ENCODE measurements around the gene ADCY5.

Gene ADCY5

DNA sequence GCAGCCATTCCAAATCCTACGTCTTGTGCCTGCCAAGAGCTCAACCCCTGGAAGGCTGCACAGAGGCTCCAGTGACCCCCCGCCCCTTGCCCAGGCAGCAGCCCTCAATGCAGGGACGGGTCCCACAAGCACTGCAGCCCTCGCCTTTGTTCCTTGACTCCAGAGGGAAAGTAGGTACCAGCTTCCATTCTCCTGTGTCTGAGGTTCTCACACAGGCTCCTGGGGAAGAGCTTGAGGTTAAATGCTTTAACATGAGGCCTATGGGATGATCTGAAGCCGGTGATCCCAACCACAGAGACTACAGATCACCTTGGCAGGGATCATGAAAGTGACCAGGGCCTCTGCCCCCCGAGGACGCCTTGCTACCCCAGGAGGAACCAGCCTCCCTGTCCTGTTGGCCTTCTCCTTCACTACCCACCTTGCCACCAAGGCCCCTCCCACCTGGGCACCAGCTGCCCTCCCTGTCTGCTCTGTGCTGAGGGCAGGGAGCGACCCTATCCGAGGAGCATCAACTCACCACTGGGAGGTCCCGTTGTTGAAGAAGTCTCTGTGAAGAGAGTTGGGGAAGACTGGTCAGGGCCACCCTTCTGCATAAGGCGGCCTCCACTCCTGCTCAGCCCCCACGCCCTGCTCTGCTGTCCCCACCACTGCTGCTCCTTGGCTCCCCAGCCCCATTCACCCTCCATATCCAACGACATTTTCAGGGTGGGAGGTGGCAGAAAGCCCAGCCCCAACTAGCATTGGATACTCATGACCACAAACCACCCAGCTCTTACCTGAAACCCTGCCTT, 151.9 kb downstream of the ADCY5 start:
- DNase-seq, result no peak

DNA sequence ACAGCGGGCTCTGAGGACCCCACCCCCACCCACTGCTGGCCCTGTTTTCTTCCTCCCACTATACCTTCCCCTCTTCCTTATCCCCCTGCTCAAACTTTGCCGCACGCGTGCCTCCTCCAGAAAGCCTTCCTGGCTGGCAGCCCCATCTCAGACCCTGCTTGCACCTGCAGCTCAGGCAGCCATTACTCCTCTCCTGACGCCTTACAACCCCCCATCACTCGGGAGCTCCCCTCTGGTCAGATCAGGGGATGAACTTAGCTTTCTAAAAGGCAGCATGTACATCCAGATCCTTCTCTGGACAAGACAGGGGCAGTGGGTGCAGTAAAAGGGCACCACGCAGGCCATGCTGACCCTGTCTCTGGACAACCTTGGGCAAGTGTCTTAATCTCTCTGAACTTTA, 152.6 kb downstream of the ADCY5 start:
- no peak for DNase-seq

DNA sequence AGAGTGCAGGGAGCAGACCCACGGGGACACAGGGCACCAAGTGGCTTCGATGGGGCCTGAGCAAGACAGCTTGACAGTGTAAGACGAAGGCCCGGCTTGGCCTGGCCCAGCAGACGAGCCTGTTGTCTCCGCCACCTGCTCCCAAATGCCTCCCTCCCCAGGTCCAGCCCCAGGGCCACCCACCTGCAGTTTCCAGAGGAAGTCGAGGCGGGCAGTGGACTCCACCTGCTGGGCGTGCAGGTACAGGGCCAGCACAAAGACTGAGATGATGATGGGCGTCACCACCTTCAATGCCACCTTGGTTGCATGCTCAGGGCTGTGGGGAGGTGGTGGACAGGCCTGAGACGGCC, 153.0 kb downstream of the ADCY5 start:
- DNase-seq, result no peak

DNA sequence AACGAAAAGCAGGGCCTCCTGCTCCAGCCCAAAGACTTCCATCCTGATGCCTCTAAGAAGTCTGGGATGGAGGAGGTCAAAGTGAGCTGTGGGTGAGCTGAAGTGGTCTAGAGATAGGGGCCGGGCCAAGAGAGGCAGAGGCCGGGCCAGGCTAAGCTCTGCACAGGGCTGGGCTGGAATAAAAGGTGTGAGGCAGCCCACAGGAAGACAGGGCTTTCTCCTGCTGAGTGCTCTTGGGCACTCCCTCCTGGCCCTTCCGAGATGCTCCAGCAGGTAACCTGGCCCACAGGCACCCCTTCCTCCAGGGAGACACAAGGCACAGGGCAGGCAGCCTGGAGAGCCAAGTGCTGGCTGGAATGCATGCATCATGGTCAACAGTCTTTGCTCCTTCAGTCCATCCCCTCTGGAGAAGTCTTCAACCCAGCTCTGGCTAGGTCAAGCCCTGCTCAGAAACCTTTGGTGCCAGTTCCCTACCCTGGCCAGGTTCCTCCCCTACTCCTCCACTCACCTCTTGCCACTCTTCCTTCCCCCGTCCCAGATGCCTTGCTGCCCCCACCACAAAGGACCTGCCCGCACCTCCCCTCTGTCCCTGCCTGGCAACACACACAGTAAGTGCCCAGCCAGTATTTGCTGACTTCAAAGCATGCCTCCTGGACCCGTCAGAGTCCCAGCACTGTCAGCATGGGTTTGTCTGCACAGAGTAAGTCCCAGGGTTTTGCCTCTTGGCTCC, 153.6 kb downstream of the ADCY5 start:
- DNase-seq, result no peak

DNA sequence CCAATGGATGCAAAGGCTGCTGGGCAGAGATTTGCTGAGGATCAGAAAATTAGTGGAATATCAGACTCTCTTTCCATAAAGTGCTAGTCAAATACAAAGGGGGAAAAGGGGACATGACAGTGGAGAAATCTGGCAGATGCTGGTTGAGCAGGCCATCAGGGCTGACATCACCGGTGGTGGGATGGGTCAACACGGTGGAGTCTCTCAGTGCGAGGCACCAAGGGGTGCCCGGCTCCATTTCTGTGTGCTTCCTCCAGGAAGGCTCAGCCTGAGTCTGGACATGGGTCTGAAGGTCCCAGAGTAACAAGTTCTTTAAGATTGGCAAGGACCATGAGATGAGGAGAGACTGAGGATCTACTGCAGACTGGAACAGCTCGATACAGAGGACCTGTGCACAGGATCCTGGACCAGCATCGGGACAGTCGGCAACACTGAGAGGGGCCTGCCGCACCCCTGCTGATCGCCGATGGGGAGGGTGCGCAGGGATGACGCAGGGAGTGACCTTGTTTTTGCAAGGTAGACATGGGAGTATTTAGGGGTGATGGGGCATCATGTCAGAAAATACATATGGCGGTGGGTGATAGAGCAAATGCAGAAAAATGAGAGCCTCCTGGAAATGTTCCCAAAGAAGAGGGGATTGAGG, 154.5 kb downstream of the ADCY5 start:
- DNase-seq, result no peak

DNA sequence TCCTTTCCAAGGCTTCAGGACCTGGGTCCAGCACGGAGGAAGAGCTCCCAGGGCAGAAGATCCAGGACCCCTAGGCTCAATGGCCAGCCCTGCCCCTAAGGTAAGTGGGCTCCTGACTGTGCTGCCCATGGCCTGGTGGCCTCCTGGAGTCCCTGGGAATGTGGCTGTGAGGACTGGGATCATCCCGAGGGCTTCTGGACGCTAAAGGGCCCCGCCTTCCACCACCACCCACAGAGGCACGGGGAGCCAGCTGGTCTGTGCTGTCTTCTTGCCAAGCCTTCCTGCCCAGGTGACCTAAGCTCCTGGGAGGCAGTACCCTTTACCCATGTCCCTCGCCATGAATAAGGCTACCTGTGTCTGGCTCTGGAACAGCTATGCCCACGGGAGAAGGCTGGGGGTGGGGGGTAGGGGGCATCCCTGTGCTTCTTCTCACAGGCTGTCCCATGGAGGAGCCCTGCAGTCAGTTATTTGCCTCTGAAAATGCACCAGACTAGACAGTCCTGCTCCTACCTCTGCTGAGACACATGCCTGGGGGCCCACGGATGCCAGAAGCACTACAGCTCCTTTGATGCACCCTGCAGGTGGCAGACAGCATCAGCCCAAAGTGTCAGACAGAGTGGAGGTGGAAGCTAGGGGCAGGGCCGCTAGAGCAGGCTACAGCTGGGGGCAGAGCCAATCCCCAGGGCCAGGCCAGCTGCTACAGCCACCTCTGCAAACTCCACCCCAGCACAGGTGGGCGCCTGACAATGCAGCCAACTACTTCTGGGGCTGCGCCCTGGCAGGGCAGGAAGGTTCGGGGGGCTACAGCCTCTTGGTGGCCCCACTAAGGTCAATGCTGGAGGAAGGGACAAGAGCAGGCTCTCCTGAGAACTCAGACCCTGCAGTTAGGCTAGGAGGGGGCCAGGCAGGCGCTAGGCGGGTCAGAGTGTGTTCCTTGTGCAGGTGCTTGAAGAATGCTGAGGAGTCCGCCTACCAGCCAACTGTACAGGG, 156.3 kb downstream of the ADCY5 start:
- no peak for DNase-seq

DNA sequence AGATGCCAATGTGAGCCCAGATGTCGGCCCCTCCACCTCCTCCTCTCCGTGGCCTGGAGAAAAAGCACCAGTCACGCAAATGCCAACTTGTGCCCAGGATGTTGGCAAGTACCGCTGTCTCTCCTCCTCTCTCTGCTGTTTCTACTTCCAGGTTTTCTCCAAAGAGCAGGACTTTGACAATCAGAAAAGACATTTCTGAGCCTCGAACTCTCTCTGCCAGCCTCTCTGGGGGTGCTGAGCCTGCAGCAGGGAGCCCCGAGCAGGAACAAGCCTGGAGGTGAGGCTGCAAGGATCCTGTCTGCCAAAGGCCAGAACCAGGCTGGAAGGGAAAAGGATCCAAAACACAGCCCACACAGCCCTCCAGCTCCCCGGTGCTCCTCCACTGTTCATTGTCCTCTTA, 157.5 kb downstream of the ADCY5 start:
- DNase-seq, result no peak

DNA sequence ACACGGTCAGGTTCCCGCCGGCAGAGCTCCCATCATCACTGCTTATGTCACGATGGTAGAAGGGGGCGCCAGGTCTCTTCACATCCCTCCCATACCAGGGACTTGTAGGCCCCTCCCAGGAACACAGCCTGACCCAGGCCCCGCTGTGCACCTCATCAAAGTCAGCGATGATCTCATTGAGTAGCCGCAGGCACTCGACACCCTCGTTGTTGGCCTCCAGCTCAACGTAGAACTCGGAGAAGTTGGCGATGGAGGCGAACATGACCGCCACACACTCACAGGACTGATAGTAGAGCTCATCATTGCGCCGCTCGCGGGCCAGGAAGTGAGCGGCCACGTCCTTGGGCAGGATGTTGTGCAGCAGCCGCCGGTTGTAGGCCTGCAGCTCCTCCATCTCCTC, 157.9 kb downstream of the ADCY5 start:
- no peak for DNase-seq

DNA sequence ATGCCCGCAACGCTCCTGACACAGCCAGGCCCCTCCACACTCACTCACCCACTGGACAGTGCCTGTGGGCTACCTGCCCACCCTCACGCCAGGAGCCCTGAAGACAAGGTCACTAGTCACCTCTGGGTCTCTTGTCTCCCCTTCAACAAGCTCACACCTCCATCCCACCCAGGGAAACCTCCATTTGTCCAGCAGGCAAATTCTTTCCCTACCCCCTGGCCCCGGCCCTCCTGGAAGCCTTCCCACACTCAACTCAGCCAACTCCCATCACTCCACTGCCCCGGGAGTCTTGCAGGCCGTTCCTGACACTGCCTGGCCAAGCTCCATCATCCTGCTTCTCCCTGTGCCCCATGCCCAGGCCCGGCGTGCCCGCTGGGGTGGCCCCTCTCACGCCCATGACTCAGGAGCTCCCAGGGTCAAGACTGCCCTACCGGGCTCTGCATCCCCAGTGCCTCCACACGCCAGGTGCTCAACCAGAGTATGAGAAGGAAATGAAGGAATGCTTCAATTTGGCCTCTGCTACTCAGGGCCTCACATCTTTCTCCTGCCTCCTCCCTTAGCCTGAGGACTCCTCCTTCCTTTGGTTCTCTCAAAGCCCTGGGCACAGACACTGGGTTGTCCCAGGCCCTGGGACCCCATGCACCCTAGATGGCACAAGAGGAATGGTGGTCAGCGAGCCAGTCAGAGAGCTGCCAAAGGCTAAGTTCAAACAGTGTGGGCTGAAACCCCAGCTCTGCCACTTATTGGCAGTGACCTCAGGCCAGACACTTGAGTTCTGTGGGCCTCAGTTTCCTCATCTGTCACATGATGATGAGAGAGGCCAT, 158.6 kb downstream of the ADCY5 start:
- no peak for DNase-seq

DNA sequence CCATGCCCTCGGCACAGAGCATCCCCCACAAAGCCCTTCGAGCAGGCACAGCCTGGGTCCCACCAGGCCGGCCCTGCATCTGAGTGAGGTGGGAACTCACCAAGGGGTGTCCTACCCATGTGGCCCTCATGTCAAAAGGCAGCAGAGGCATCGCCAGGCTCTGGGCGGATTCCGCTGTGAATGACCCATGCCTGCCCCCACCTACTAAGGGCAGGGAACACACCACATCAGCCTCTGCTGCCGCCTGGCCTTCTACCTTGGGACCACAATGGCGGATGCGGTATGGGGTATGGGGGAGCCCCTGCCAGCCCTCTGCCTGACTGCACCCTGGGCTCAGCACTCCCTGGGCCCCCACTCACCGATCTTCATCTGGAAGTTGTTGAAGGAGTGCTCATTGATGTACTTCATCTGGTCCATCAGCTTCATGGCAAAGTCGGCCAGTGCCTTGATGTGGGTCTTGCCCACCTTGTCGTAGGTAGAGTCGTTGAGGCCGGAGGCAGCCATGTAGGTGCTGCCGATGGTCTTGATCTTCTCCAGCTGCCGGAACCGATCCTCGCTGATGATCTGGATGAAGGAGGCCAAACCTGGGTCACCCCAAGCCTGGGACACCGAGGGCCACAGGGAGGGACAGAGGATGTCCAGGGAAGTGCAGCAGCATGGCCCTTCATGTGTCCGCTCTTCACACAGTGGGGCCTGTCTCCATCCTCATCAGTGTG, 159.3 kb downstream of the ADCY5 start:
- DNase-seq, result no peak

DNA sequence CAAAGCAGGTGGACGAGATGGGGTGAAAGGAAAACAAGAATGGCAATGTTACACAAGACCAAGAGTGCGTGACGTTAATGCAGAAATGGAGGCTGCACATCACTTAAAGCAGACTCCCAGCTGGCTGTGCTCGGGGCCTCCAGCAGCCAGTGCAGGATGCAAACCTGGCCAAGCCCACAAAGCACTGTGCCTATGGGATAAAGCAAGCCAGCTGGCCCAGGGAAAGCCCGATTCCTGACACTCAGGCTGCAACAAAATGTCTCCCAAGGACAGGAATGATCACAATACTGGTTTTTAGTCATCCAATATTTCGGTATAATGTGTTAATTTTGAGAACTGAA, 161.0 kb downstream of the ADCY5 start:
- no peak for DNase-seq

DNA sequence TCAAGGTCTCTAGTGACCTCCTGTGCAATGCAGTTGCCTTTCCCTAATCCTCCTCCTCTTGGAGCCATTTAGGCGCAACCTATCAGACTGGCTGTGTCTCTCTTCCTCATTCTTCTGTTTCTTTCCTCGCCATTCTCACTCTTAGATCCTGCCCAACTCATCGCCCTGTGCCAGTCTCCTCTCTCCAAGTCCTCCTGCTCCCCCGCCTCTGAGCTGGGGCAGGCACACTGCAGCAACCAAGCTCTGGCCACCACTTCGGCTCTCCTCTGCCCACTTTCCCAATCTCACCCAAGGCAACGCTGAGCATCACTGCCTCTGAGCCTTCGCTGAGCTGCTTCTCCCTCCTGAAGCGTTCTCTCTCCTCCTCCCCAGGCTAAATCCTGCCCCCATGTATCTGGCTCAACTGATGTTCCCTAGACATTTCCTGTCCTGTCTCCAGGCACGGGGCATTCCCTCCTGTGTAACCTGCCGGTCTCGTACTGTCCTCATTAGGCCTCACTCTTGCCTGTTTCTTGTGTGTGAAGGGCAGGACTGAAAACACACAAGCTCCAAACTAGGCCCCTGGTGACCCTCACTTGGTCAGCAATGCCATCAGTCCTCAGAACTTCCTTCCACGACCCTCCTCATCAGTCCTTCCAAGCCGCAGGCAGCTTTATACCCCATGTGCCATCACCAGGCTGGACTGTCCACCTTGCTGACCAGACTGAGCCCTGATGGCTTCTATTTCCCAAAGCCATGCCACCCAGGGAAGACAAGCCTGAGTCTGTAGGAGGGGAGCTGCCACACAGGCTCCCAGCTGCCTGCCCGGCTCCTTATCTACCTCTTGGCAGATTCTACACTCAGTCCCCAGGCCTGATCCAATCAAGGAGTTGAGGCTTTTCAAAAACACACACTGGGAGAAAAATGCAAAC, 161.6 kb downstream of the ADCY5 start:
- no peak for DNase-seq

DNA sequence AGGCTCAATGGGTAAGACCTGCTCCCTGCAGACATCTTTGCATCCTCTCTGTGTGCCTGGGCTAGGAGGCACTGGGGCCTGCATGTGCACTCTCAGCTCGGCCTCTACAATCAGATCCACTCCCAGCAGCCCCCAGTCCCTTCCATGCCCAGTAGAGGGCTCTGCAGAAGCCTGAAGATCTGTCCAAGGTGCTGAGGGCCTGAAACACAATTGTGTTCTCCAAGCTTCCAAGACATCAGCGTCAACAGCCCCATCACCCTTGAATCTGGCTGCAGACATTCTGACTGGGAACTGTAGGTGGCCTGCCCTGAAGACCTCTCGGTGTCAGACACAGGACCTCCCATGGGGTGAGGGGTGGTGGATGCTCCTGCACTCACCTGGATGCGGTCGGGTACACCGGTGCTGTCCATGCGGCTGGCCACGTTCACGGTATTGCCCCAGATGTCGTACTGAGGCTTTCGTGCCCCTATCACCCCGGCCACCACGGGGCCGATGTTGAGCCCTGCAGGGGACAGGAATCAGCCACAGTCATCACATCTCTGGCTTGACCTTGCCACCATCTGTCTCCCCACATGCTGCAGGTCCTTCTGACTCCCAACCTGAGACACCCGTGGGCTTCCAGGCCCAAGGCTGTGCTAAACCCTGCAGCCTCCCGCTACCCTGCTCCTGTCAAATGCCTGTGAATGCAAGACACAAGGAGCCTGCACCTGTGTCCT, 162.4 kb downstream of the ADCY5 start:
- no peak for DNase-seq

DNA sequence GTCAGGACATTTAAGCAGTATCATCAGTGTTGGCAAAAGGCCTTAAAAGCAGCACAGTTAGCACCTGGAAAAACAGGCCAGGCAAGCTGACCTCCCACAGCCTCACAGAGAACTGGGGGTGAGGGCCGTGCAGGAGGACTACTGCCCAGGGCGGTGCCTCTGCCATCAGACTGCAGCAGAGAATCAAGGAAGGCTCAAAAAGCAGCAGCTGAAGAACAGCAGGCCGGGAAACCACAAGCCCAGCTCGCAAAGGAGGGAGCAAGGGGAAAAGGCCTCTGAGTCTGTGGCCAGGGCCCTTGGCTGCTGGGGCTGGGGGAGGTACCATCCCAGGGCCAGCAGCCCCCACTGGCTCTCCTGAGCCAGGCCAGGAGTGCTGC, 163.0 kb downstream of the ADCY5 start:
- no peak for DNase-seq

DNA sequence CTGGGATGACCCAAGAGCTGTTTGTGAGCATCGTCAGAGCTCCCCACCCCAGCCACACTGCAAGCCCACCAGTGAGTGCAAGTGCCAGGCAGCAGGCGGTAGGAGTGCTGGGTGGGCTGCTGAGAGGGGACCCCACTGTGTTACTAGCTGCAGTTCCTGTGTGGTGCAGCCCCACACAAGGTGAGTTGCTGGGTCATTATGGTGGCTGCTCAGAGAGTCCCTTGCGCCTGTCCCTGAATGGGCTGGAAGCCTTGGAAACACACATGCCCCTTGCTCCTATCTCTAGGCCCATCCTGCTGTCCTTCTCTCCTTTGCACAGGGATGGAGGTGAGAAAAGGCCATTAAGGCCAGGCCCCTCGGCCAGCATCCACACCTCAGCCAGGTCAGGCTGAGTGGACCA, 163.4 kb downstream of the ADCY5 start:
- no peak for DNase-seq

DNA sequence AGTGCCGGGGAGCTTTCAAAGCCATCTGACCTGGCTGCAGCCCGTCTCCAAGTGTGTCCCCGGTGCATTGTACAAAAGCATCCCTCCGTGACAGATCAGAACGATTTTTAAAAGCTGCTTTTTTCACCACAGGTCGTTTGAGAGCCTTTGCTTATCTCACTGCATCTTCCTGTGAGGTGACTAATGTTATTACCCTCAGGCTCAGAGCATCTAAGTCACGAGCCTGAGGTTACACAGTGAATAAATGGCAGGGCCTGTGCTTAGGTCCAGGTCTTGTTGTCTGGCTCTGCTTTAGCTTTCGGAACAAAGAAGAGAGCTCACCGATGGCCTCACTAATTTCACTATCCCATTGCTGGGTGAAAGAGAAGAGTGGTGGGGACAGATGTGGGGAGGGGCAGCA, 163.8 kb downstream of the ADCY5 start:
- DNase-seq, result no peak

DNA sequence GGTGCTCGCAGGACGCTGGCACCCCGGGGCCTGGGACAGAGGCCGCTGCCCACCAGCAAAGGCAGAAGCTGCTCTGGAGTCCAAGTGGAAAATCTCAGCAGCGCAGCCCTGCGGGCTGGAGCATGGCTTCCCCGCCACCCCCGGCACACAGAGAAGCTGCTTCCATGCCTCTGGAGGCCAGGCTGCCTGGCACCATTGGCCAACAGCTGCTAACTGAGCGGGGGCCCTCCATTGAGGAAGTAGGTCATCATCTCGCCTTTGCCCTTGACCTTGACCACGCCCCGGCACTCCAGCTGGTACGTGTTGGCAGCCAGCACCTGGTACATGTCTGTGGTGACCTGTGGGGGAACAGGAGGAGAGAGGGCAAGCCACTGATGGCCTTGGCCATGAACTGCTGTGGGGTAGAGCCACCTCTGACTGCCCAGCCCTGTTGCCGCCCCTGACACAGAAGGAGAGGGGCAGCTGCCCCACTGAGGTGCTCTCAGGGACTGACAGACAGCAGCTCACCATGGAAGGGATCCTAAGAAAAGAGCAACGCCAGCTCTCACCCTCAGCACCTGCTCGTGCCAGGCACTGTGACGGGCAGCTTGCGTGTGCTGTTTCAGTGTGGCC, 164.4 kb downstream of the ADCY5 start:
- DNase-seq, result no peak

DNA sequence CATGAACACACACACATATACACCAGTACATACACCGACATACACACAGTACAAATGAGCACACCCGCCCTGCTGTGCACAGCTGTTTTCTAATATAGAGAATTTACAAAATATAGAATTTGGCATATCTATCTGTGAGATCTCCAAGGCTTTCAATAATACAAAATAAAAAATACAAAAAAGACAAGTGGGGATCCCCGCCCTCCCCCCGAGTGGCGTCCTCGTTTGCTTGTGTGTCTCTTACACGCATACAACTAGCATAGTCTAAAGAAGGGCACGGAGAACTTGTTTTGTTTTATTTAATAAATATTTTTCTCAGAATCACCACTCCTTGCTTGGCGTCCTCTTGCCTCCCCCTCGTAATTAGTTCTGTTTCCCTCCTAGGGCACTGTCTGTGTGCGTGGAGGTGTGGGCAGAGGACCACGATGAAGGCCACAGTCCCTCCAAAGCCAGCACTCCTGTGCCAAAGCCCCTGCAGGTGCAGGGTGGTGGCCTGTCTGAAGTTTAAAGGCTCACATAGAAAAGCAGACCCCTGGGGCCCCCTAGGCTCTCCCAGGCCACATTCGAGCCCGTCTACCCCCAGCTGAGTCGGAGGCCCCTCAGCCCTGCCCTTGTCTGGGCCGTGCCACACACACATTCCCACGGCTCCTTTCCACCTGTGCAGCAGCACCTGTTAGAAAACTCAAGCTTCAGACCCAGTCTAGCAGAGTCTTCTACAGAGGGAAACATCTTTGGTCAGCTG, 165.1 kb downstream of the ADCY5 start:
- no peak for DNase-seq

DNA sequence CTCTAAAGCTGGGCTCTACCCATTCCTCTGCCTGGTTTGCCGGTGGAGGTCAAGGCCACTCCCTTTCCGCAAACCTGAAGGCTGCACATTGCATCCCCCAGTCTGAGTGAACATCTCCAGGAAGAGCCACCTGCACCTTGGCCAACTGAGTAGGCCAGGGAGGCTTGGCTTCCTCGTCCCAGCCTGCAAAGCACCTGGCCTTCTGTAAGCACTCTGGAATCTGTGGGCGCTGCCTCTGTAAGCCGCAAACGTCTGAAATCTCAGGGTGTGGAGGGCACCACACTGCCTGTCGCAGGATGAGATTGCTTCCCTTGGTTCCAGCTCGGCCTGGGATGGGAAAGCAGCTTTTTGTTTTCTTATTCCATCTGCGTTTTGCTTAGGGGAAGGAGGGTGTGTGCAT, 165.8 kb downstream of the ADCY5 start:
- DNase-seq, result no peak
